ENCODE results near the gene GID8. TPM values are rescaled to one million over a fixed set of nuclear protein-coding genes. Genes with fewer than 3 reads are reported as not detected.

The GID8 gene
- total and polyA plus RNA-seq, 2 donors = 24.0 to 25.7 TPM

- no peak for DNase-seq (ENCODE audit: low read depth in 6 of 9, low spot score in 9 of 9)
- Histone ChIP-seq H3K27ac (ENCODE audit: low read depth in 1 of 2, low read length in 1 of 2) (no peak overlapping the region), H3K27me3 (ENCODE audit: control insufficient read depth in 2 of 2, insufficient read depth in 1 of 2, low read length in 1 of 2) (no peaks in the 10 kb centered on the region), H3K4me1 (ENCODE audit: control insufficient read depth in 2 of 2, insufficient read depth in 2 of 2, low read length in 2 of 2) (peaks cover 12 to 16% of the 10 kb centered on the region in 2 donors), H3K4me3 (ENCODE audit: low read length in 2 of 2) (no peak overlapping the region), H3K36me3 (ENCODE audit: control insufficient read depth in 2 of 2, insufficient read depth in 2 of 2, low read length in 1 of 2) (peaks cover 63 to 68% of the 10 kb centered on the region in 2 donors), H3K9me3 (ENCODE audit: control insufficient read depth in 2 of 2, insufficient read depth in 1 of 2, low read length in 1 of 2) (no peaks in the 10 kb centered on the region)
- 99% methylated on average over 2 of the region's 2 CpGs for WGBS
These were observed 4.5 kb downstream of the GID8 start for GRCh38 chr20:62942456-62942855.

DNA sequence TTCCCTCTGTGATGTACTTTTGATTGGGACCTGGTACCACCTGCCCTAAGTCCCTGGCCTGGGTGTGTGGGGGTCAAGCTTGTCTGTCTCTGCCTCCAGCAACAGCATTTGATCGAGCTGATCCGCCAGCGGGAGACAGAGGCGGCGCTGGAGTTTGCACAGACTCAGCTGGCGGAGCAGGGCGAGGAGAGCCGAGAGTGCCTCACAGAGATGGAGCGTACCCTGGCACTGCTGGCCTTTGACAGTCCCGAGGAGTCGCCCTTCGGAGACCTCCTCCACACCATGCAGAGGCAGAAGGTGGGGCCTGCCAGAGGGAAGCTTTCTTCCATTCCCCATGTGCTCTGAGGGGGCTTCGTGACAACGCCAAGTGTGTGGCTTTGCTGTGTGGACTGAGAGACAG lies 5.4 kb downstream of the GID8 start:
- 97% methylated on average over 14 of the region's 14 CpGs for WGBS
- Histone ChIP-seq H3K27ac (ENCODE audit: low read depth in 1 of 2, low read length in 1 of 2) (no peak overlapping the region), H3K36me3 (ENCODE audit: control insufficient read depth in 2 of 2, insufficient read depth in 2 of 2, low read length in 1 of 2) (peaks cover 73 to 77% of the 10 kb centered on the region in 2 donors), H3K4me1 (ENCODE audit: control insufficient read depth in 2 of 2, insufficient read depth in 2 of 2, low read length in 2 of 2) (peaks cover 12 to 16% of the 10 kb centered on the region in 2 donors), H3K27me3 (ENCODE audit: control insufficient read depth in 2 of 2, insufficient read depth in 1 of 2, low read length in 1 of 2) (no peaks in the 10 kb centered on the region), H3K9me3 (ENCODE audit: control insufficient read depth in 2 of 2, insufficient read depth in 1 of 2, low read length in 1 of 2) (peaks cover 0 to 1% of the 10 kb centered on the region in 2 donors), H3K4me3 (ENCODE audit: low read length in 2 of 2) (no peak overlapping the region)
- DNase-seq (ENCODE audit: low read depth in 6 of 9, low spot score in 9 of 9) = no peak

- no peak for DNase-seq (ENCODE audit: low read depth in 6 of 9, low spot score in 9 of 9)
- Histone ChIP-seq H3K27me3 (ENCODE audit: control insufficient read depth in 2 of 2, insufficient read depth in 1 of 2, low read length in 1 of 2) (no peaks in the 10 kb centered on the region), H3K4me1 (ENCODE audit: control insufficient read depth in 2 of 2, insufficient read depth in 2 of 2, low read length in 2 of 2) (peaks cover 8 to 9% of the 10 kb centered on the region in 2 donors), H3K9me3 (ENCODE audit: control insufficient read depth in 2 of 2, insufficient read depth in 1 of 2, low read length in 1 of 2) (peaks cover 3 to 5% of the 10 kb centered on the region in 2 donors), H3K36me3 (ENCODE audit: control insufficient read depth in 2 of 2, insufficient read depth in 2 of 2, low read length in 1 of 2) (peaks cover 80 to 85% of the 10 kb centered on the region in 2 donors), H3K4me3 (ENCODE audit: low read length in 2 of 2) (no peak overlapping the region), H3K27ac (ENCODE audit: low read depth in 1 of 2, low read length in 1 of 2) (no peak overlapping the region)
- 97% methylated on average over 8 of the region's 8 CpGs for WGBS
These were observed 6.2 kb downstream of the GID8 start for GRCh38 chr20:62944184-62944583.

DNA sequence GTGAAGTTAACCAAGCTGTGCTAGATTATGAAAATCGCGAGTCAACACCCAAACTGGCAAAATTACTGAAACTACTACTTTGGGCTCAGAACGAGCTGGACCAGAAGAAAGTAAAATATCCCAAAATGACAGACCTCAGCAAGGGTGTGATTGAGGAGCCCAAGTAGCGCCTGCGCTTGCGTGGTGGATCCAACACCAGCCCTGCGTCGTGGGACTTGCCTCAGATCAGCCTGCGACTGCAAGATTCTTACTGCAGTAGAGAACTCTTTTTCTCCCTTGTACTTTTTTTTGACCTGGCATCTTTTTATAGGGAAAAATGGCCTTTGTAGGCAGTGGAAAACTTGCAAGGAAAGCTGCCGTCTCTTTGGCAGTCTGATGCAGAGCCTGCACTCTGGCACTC lies 6.8 kb downstream of the GID8 start:
- 98% methylated on average over 10 of the region's 10 CpGs for WGBS

GRCh38 chr20:62945771-62946339 lies 7.9 kb downstream of the GID8 start:
- DNase-seq (ENCODE audit: low read depth in 6 of 9, low spot score in 9 of 9) = no peak
- H3K4me1 ChIP-seq (ENCODE audit: control insufficient read depth in 2 of 2, insufficient read depth in 2 of 2, low read length in 2 of 2) = peaks cover 0 to 6% of the 10 kb centered on the region in 2 donors
- H3K27ac ChIP-seq (ENCODE audit: low read depth in 1 of 2, low read length in 1 of 2) = no peak overlapping the region
- no peak overlapping the region for H3K4me3 ChIP-seq (ENCODE audit: low read length in 2 of 2)
- 96% methylated on average over 25 of the region's 25 CpGs for WGBS
- H3K36me3 ChIP-seq (ENCODE audit: control insufficient read depth in 2 of 2, insufficient read depth in 2 of 2, low read length in 1 of 2) = peaks cover 87 to 96% of the 10 kb centered on the region in 2 donors
- peaks cover 3 to 16% of the 10 kb centered on the region in 2 donors for H3K9me3 ChIP-seq (ENCODE audit: control insufficient read depth in 2 of 2, insufficient read depth in 1 of 2, low read length in 1 of 2)
- no peaks in the 10 kb centered on the region for H3K27me3 ChIP-seq (ENCODE audit: control insufficient read depth in 2 of 2, insufficient read depth in 1 of 2, low read length in 1 of 2)

More for the DNA sequence above, 6.8 kb downstream of the GID8 start:
- Histone ChIP-seq H3K4me3 (ENCODE audit: low read length in 2 of 2) (no peak overlapping the region), H3K27ac (ENCODE audit: low read depth in 1 of 2, low read length in 1 of 2) (no peak overlapping the region), H3K4me1 (ENCODE audit: control insufficient read depth in 2 of 2, insufficient read depth in 2 of 2, low read length in 2 of 2) (peaks cover 2 to 8% of the 10 kb centered on the region in 2 donors), H3K36me3 (ENCODE audit: control insufficient read depth in 2 of 2, insufficient read depth in 2 of 2, low read length in 1 of 2) (peaks cover 84 to 91% of the 10 kb centered on the region in 2 donors), H3K9me3 (ENCODE audit: control insufficient read depth in 2 of 2, insufficient read depth in 1 of 2, low read length in 1 of 2) (peaks cover 3 to 11% of the 10 kb centered on the region in 2 donors), H3K27me3 (ENCODE audit: control insufficient read depth in 2 of 2, insufficient read depth in 1 of 2, low read length in 1 of 2) (no peaks in the 10 kb centered on the region)
- no peak for DNase-seq (ENCODE audit: low read depth in 6 of 9, low spot score in 9 of 9)

- Histone ChIP-seq H3K27me3 (ENCODE audit: control insufficient read depth in 2 of 2, insufficient read depth in 1 of 2, low read length in 1 of 2) (no peaks in the 10 kb centered on the region), H3K9me3 (ENCODE audit: control insufficient read depth in 2 of 2, insufficient read depth in 1 of 2, low read length in 1 of 2) (peaks cover 3 to 16% of the 10 kb centered on the region in 2 donors), H3K4me3 (ENCODE audit: low read length in 2 of 2) (no peak overlapping the region), H3K27ac (ENCODE audit: low read depth in 1 of 2, low read length in 1 of 2) (no peak overlapping the region), H3K36me3 (ENCODE audit: control insufficient read depth in 2 of 2, insufficient read depth in 2 of 2, low read length in 1 of 2) (peaks cover 77 to 86% of the 10 kb centered on the region in 2 donors), H3K4me1 (ENCODE audit: control insufficient read depth in 2 of 2, insufficient read depth in 2 of 2, low read length in 2 of 2) (peaks cover 0 to 14% of the 10 kb centered on the region in 2 donors)
- 92% methylated on average over 10 of the region's 10 CpGs for WGBS
- no peak for DNase-seq (ENCODE audit: low read depth in 6 of 9, low spot score in 9 of 9)
These were observed 9.0 kb downstream of the GID8 start for GRCh38 chr20:62946918-62947317.

- 98% methylated on average over 17 of the region's 17 CpGs for WGBS
- DNase-seq (ENCODE audit: low read depth in 6 of 9, low spot score in 9 of 9) = no peak
- Histone ChIP-seq H3K4me3 (ENCODE audit: low read length in 2 of 2) (no peak overlapping the region), H3K27ac (ENCODE audit: low read depth in 1 of 2, low read length in 1 of 2) (no peak overlapping the region), H3K36me3 (ENCODE audit: control insufficient read depth in 2 of 2, insufficient read depth in 2 of 2, low read length in 1 of 2) (peaks cover 70 to 78% of the 10 kb centered on the region in 2 donors), H3K9me3 (ENCODE audit: control insufficient read depth in 2 of 2, insufficient read depth in 1 of 2, low read length in 1 of 2) (peaks cover 3 to 16% of the 10 kb centered on the region in 2 donors), H3K27me3 (ENCODE audit: control insufficient read depth in 2 of 2, insufficient read depth in 1 of 2, low read length in 1 of 2) (no peaks in the 10 kb centered on the region), H3K4me1 (ENCODE audit: control insufficient read depth in 2 of 2, insufficient read depth in 2 of 2, low read length in 2 of 2) (peaks cover 6 to 20% of the 10 kb centered on the region in 2 donors)
These were observed 9.8 kb downstream of the GID8 start for GRCh38 chr20:62947532-62948300.

DNA sequence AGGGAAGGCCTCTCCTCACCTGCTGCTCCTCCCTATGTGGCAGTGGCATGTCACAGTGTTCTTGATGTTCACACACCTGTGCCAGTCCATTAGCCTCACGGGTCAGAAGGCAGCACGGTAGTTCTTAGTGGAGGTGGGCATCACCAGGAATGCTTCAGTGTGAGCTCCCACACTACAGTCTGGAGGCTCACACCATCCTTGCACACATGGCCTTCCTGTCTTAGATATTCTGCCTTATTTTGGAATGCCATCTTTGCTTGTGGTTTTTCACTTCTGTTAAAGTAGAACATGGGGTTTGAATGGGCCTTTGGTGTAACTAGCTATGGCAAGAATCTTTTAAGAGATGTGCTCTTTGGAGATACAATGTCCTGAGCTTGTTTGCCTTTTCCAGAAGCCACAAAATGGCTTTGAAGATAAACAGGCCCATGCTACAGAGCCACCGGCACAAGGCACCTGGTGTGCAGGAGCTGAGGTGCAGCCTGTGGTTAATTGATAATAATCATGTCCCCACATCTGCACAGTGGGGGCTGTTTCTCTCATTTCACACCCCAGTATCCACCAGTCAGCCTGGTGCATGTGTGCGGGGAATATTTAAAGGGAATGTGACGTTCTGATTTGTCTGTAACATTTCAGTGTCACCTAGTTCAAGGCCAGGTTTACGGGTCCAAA lies 11.3 kb downstream of the GID8 start:
- H3K9me3 ChIP-seq (ENCODE audit: control insufficient read depth in 2 of 2, insufficient read depth in 1 of 2, low read length in 1 of 2) = peaks cover 3 to 16% of the 10 kb centered on the region in 2 donors
- no peak for DNase-seq (ENCODE audit: low read depth in 6 of 9, low spot score in 9 of 9)
- no peak overlapping the region for H3K27ac ChIP-seq (ENCODE audit: low read depth in 1 of 2, low read length in 1 of 2)
- no peak overlapping the region for H3K4me3 ChIP-seq (ENCODE audit: low read length in 2 of 2)
- H3K27me3 ChIP-seq (ENCODE audit: control insufficient read depth in 2 of 2, insufficient read depth in 1 of 2, low read length in 1 of 2) = peaks cover 0 to 4% of the 10 kb centered on the region in 2 donors
- WGBS = 79% methylated on average over 6 of the region's 6 CpGs
- peaks cover 56 to 63% of the 10 kb centered on the region in 2 donors for H3K36me3 ChIP-seq (ENCODE audit: control insufficient read depth in 2 of 2, insufficient read depth in 2 of 2, low read length in 1 of 2)
- peaks cover 17 to 36% of the 10 kb centered on the region in 2 donors for H3K4me1 ChIP-seq (ENCODE audit: control insufficient read depth in 2 of 2, insufficient read depth in 2 of 2, low read length in 2 of 2)

GRCh38 chr20:62949962-62950361 lies 12.0 kb downstream of the GID8 start:
- peaks cover 0 to 4% of the 10 kb centered on the region in 2 donors for H3K27me3 ChIP-seq (ENCODE audit: control insufficient read depth in 2 of 2, insufficient read depth in 1 of 2, low read length in 1 of 2)
- no peak for DNase-seq (ENCODE audit: low read depth in 6 of 9, low spot score in 9 of 9)
- no peak overlapping the region for H3K27ac ChIP-seq (ENCODE audit: low read depth in 1 of 2, low read length in 1 of 2)
- H3K9me3 ChIP-seq (ENCODE audit: control insufficient read depth in 2 of 2, insufficient read depth in 1 of 2, low read length in 1 of 2) = peaks cover 3 to 16% of the 10 kb centered on the region in 2 donors
- no peak overlapping the region for H3K4me3 ChIP-seq (ENCODE audit: low read length in 2 of 2)
- WGBS = 96% methylated on average over 12 of the region's 12 CpGs
- peaks cover 50 to 56% of the 10 kb centered on the region in 2 donors for H3K36me3 ChIP-seq (ENCODE audit: control insufficient read depth in 2 of 2, insufficient read depth in 2 of 2, low read length in 1 of 2)
- H3K4me1 ChIP-seq (ENCODE audit: control insufficient read depth in 2 of 2, insufficient read depth in 2 of 2, low read length in 2 of 2) = peaks cover 24 to 43% of the 10 kb centered on the region in 2 donors
